Prostate gland (tissue), 2 donors: ENCODE results near the gene KIAA0825. TPM values are rescaled to one million over a fixed set of nuclear protein-coding genes. Genes with fewer than 3 reads are reported as not detected.

Experiments
- DNase-seq: peaks from one replicate; pipeline ENCODE4 v3.0.0-alpha.2; 2019; ENCODE audit warnings: low spot score
- H3K27ac ChIP-seq, 2 donors: fragments of 200-600 bp; sonication (generic); 2 replicates each; pipeline ENCODE4 v1.5.1; 2017 to 2019
- H3K27me3 ChIP-seq: fragments of 200-600 bp; sonication (generic); replicated peaks from 2 replicates; pipeline ENCODE4 v1.5.1; 2019; ENCODE audit not compliant: insufficient read depth
- H3K36me3 ChIP-seq, 2 donors: fragments of 200-600 bp; sonication (generic); 1 replicate in 1 of 2; 2 replicates in 1 of 2; pipeline versions ENCODE4 v1.5.1 to v1.8.1; 2017 to 2019
- H3K4me1 ChIP-seq: fragments of 200-600 bp; sonication (generic); replicated peaks from 2 replicates; pipeline ENCODE4 v1.5.1; 2019
- H3K4me3 ChIP-seq, 2 donors: fragments of 200-600 bp; sonication (generic); 2 replicates each; pipeline ENCODE4 v1.5.1; 2017 to 2019
- H3K9me3 ChIP-seq: fragments of 200-600 bp; sonication (generic); 2 replicates; pipeline ENCODE4 v1.5.1; 2017
- POLR2A ChIP-seq: fragments of 450-650 bp; IDR thresholded peaks from one replicate; pipeline ENCODE4 v1.6.1; 2016; ENCODE audit warnings: antibody characterized with exemption, mild to moderate bottlenecking
- POLR2AphosphoS5 ChIP-seq: sonication (generic); formaldehyde crosslinking; IDR thresholded peaks from one replicate; pipeline ENCODE4 v1.6.1; 2017; ENCODE audit warnings: antibody characterized with exemption
- WGBS: methylation state at CpG from one replicate; pipeline ENCODE4 v1.1.5; 2018; 5-methylcytosine and 5-hydroxymethylcytosine counted together
- intact Hi-C: fragments of 100-400 bp; cut with DNase I; formaldehyde crosslinking; loops from one replicate; pipeline ENCODE4 v1.14.2; 2022
- total RNA-seq, 2 donors: library from RNA; depleted of rRNA; stranded (reverse); fragments of >200 nt; gene quantifications; one replicate each; pipeline ENCODE4 v1.1.0, GENCODE V29; 2016
- TF ChIP-seq, protein P1 (sequence below), 4 experiments: fragments of 200-600 bp in 2 of 4; fragments of 450-650 bp in 2 of 4; sonication (generic) in 2 of 4; IDR thresholded peaks; 1 replicate in 3 of 4; 2 replicates in 1 of 4; pipeline ENCODE4 v1.5.1; 2016 to 2019; ENCODE audit warnings: antibody characterized with exemption in 4 of 4, mild to moderate bottlenecking in 2 of 4, moderate library complexity in 2 of 4

The KIAA0825 gene
- total RNA-seq, 2 donors from 2014 or later: 3.9 to 4.1 TPM

GRCh38 chr5:94217745-94218144 is 400.7 kb downstream of the KIAA0825 start:
- DNase-seq: no peak
- WGBS: 77% methylated on average over 3 of the region's 3 CpGs
- Histone ChIP-seq H3K9me3 (no peaks in the 10 kb centered on the region), H3K4me3 (no peak overlapping the region), H3K27me3 (no peaks in the 10 kb centered on the region), H3K27ac (no peak overlapping the region), H3K4me1 (no peaks in the 10 kb centered on the region), H3K36me3 (no peaks in the 10 kb centered on the region)
- intact Hi-C loops: no loop called here
- TF ChIP-seq, protein P1, sequence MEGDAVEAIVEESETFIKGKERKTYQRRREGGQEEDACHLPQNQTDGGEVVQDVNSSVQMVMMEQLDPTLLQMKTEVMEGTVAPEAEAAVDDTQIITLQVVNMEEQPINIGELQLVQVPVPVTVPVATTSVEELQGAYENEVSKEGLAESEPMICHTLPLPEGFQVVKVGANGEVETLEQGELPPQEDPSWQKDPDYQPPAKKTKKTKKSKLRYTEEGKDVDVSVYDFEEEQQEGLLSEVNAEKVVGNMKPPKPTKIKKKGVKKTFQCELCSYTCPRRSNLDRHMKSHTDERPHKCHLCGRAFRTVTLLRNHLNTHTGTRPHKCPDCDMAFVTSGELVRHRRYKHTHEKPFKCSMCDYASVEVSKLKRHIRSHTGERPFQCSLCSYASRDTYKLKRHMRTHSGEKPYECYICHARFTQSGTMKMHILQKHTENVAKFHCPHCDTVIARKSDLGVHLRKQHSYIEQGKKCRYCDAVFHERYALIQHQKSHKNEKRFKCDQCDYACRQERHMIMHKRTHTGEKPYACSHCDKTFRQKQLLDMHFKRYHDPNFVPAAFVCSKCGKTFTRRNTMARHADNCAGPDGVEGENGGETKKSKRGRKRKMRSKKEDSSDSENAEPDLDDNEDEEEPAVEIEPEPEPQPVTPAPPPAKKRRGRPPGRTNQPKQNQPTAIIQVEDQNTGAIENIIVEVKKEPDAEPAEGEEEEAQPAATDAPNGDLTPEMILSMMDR (IDR thresholded peaks at IDR 0.05): no peak
- TF ChIP-seq POLR2AphosphoS5: no peak
- no peak for TF ChIP-seq POLR2A

GRCh38 chr5:94217216-94217615 is 401.2 kb downstream of the KIAA0825 start:
- TF ChIP-seq POLR2AphosphoS5 (no peak), POLR2A (no peak)
- TF ChIP-seq, protein P1 (IDR thresholded peaks at IDR 0.05): no peak
- WGBS: 50% methylated on average over 2 of the region's 2 CpGs
- DNase-seq: no peak
- no peaks in the 10 kb centered on the region for H3K4me1 ChIP-seq
- intact Hi-C loops: no loop called here
- no peaks in the 10 kb centered on the region for H3K36me3 ChIP-seq
- no peaks in the 10 kb centered on the region for H3K9me3 ChIP-seq
- H3K27ac ChIP-seq: no peak overlapping the region
- no peak overlapping the region for H3K4me3 ChIP-seq
- H3K27me3 ChIP-seq: no peaks in the 10 kb centered on the region

- DNase-seq: no peak
- no peak overlapping the region for H3K4me3 ChIP-seq
- no peaks in the 10 kb centered on the region for H3K9me3 ChIP-seq
- H3K27ac ChIP-seq: no peak overlapping the region
- H3K4me1 ChIP-seq: no peaks in the 10 kb centered on the region
- no peaks in the 10 kb centered on the region for H3K27me3 ChIP-seq
- WGBS: 40% methylated on average over 1 of the region's 1 CpG
- intact Hi-C loops: no loop called here
- H3K36me3 ChIP-seq: no peaks in the 10 kb centered on the region
- TF ChIP-seq, protein P1 (IDR thresholded peaks at IDR 0.05): no peak
- no peak for TF ChIP-seq POLR2AphosphoS5
- TF ChIP-seq POLR2A: no peak
These were observed 405.9 kb downstream of the KIAA0825 start for GRCh38 chr5:94212476-94212875.

DNA sequence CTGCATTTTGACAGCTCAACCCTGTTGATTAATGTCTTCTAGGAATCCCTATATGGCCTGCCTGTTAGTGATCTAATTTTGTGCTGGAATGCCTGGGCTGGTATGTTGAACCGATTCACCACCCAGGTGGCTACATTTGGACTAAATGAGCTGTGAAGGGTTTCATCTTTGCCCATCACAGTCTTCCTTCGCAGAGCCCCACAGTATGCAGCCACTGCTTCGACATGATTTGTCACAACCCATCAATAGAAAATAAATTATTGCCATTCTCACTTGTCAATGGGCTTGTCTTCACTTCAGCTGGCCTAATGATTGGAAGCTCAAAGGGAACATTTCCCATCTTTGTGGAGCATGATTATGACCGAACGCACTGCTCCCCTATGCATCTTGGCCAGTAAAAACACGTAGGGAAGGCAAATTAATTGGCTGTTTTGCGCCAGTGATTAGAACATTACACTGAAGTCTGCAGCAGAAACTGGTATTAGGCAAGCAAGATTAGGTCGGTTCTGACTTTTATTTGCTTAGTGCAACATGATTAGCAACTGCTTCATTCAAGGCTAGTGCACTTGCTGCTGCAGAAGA is 408.5 kb downstream of the KIAA0825 start:
- TF ChIP-seq POLR2AphosphoS5 (no peak), POLR2A (no peak)
- TF ChIP-seq, protein P1 (IDR thresholded peaks at IDR 0.05): no peak
- intact Hi-C loops: no loop called here
- Histone ChIP-seq H3K4me3 (no peak overlapping the region), H3K27me3 (no peaks in the 10 kb centered on the region), H3K9me3 (no peaks in the 10 kb centered on the region), H3K4me1 (no peaks in the 10 kb centered on the region), H3K36me3 (no peaks in the 10 kb centered on the region), H3K27ac (no peak overlapping the region)
- DNase-seq: no peak
- WGBS: 63% methylated on average over 7 of the region's 8 CpGs

- TF ChIP-seq, protein P1 (IDR thresholded peaks at IDR 0.05): no peak
- TF ChIP-seq POLR2AphosphoS5: no peak
- no peak for TF ChIP-seq POLR2A
- DNase-seq: no peak
- H3K9me3 ChIP-seq: no peaks in the 10 kb centered on the region
- H3K4me3 ChIP-seq: no peak overlapping the region
- 93% methylated on average over 3 of the region's 3 CpGs for WGBS
- no peaks in the 10 kb centered on the region for H3K4me1 ChIP-seq
- no peaks in the 10 kb centered on the region for H3K27me3 ChIP-seq
- no peak overlapping the region for H3K27ac ChIP-seq
- intact Hi-C loops: no loop called here
- H3K36me3 ChIP-seq: no peaks in the 10 kb centered on the region
These were observed 409.1 kb downstream of the KIAA0825 start for GRCh38 chr5:94209272-94209671.
